HepG2 (cell line): ENCODE results near the gene CLMP. TPM values are rescaled to one million over a fixed set of nuclear protein-coding genes. Genes with fewer than 3 reads are reported as not detected.

Experiments used
- HDAC1 ChIP-seq: sonication (generic); formaldehyde crosslinking; IDR thresholded peaks from 2 replicates; pipeline ENCODE4 v1.5.1; 2020; ENCODE audit warnings: mild to moderate bottlenecking, missing genetic modification reagents
- KLF16 ChIP-seq, 2 experiments: sonication (generic) in 1 of 2; formaldehyde crosslinking in 1 of 2; IDR thresholded peaks; 2 replicates each; pipeline versions ENCODE4 v1.6.1 to v1.8.0; 2016 to 2023; ENCODE audit warnings: missing genetic modification reagents in 2 of 2, missing compliant biosample characterization in 1 of 2
- MEIS1 ChIP-seq: sonication (generic); formaldehyde crosslinking; IDR thresholded peaks from 2 replicates; pipeline ENCODE4 v1.9.0; 2021; ENCODE audit warnings: mild to moderate bottlenecking, missing genetic modification reagents, moderate library complexity, borderline replicate concordance
- POLR2A ChIP-seq, 2 experiments: IDR thresholded peaks; 2 replicates each; pipeline ENCODE4 v1.6.1; 2011; ENCODE audit warnings: low read depth in 2 of 2, low read length in 2 of 2, mild to moderate bottlenecking in 1 of 2, moderate library complexity in 1 of 2; ENCODE audit not compliant: insufficient read depth in 1 of 2
- RBM39 ChIP-seq: fragments of 200-400 bp; formaldehyde crosslinking; IDR thresholded peaks from one replicate; pipeline ENCODE4 v1.6.1; 2018; ENCODE audit warnings: antibody characterized with exemption, mild to moderate bottlenecking, low read depth, low read length; ENCODE audit not compliant: poor library complexity, severe bottlenecking
- SALL1 ChIP-seq: sonication (generic); formaldehyde crosslinking; IDR thresholded peaks from 2 replicates; pipeline ENCODE4 v1.8.0; 2022; ENCODE audit warnings: mild to moderate bottlenecking, missing genetic modification reagents
- ZKSCAN5 ChIP-seq: sonication (generic); formaldehyde crosslinking; IDR thresholded peaks from 2 replicates; pipeline ENCODE4 v1.5.1; 2020; ENCODE audit warnings: mild to moderate bottlenecking, missing genetic modification reagents
- ZNF318 ChIP-seq: sonication (generic); formaldehyde crosslinking; IDR thresholded peaks from 2 replicates; pipeline ENCODE4 v1.4.0; 2020; ENCODE audit warnings: mild to moderate bottlenecking, missing genetic modification reagents
- ZNF639 ChIP-seq: conservative IDR thresholded peaks from 2 replicates; pipeline ENCODE4 v1.6.1; 2018; ENCODE audit warnings: missing genetic modification reagents
- polyA plus RNA-seq, 8 experiments: library from polyadenylated mRNA; depleted of rRNA in 3 of 8; stranded (reverse) in 7 of 8; unstranded in 1 of 8; fragments of >200 nt; fragmentation: Illumina TruSeq in 4 of 8; extraction: Trizol in 4 of 8; gene quantifications; 2 replicates each; pipeline versions ENCODE4 v1.2.1 to v1.2.3, GENCODE V29; 2011 to 2016; ENCODE audit warnings: low read depth in 4 of 8, missing spikeins in 1 of 8, mixed read lengths in 1 of 8; ENCODE audit not compliant: insufficient read depth in 1 of 8
- total RNA-seq, 5 experiments: library from RNA; depleted of rRNA; stranded (reverse); fragments of >200 nt; fragmentation: Illumina TruSeq; extraction: Trizol; gene quantifications; 2 replicates each; pipeline ENCODE4 v1.2.3, GENCODE V29; 2016; ENCODE audit warnings: low read depth in 1 of 5
- TF ChIP-seq, protein P1 (sequence below): sonication (generic); formaldehyde crosslinking; conservative IDR thresholded peaks from 2 replicates; pipeline ENCODE4 v1.8.1; 2023; ENCODE audit warnings: missing genetic modification reagents
- TF ChIP-seq, protein P2 (sequence below): sonication (generic); formaldehyde crosslinking; IDR thresholded peaks from 2 replicates; pipeline ENCODE4 v1.4.0; 2020; ENCODE audit warnings: missing genetic modification reagents, borderline replicate concordance

The CLMP gene
- total and polyA plus RNA-seq, 2 of the 13 experiments (the other 11 are each of a cell fraction or from before 2014, with no cell fraction given) = not detected

- no peak for TF ChIP-seq ZNF318
- TF ChIP-seq KLF16 (CRISPR knock-in tag; IDR thresholded peaks at IDR 0.05) = peak in 1 of 2 experiments; percentile 78; a peak in 1 of 4 replicates
- peak; percentile 95 to 99 for TF ChIP-seq POLR2A (IDR thresholded peaks at IDR 0.05; ENCODE audit: insufficient read depth in 1 of 2, low read depth in 2 of 2, low read length in 2 of 2)
- TF ChIP-seq HDAC1 = peak; percentile 53; the same call in 1 of the 2 replicates
- TF ChIP-seq, protein P1, sequence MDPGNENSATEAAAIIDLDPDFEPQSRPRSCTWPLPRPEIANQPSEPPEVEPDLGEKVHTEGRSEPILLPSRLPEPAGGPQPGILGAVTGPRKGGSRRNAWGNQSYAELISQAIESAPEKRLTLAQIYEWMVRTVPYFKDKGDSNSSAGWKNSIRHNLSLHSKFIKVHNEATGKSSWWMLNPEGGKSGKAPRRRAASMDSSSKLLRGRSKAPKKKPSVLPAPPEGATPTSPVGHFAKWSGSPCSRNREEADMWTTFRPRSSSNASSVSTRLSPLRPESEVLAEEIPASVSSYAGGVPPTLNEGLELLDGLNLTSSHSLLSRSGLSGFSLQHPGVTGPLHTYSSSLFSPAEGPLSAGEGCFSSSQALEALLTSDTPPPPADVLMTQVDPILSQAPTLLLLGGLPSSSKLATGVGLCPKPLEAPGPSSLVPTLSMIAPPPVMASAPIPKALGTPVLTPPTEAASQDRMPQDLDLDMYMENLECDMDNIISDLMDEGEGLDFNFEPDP (CRISPR knock-in tag) = no peak
- 0 out of 2 replicates have a peak, but pooled peaks have one; percentile 11 for TF ChIP-seq SALL1 (CRISPR knock-in tag)
- peak; percentile 67 for TF ChIP-seq RBM39
- TF ChIP-seq, protein P2, sequence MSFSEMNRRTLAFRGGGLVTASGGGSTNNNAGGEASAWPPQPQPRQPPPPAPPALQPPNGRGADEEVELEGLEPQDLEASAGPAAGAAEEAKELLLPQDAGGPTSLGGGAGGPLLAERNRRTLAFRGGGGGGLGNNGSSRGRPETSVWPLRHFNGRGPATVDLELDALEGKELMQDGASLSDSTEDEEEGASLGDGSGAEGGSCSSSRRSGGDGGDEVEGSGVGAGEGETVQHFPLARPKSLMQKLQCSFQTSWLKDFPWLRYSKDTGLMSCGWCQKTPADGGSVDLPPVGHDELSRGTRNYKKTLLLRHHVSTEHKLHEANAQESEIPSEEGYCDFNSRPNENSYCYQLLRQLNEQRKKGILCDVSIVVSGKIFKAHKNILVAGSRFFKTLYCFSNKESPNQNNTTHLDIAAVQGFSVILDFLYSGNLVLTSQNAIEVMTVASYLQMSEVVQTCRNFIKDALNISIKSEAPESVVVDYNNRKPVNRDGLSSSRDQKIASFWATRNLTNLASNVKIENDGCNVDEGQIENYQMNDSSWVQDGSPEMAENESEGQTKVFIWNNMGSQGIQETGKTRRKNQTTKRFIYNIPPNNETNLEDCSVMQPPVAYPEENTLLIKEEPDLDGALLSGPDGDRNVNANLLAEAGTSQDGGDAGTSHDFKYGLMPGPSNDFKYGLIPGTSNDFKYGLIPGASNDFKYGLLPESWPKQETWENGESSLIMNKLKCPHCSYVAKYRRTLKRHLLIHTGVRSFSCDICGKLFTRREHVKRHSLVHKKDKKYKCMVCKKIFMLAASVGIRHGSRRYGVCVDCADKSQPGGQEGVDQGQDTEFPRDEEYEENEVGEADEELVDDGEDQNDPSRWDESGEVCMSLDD = peak; percentile 81; the same call in 1 of the 2 replicates
- TF ChIP-seq ZNF639 (CRISPR knock-in tag) = 0 out of 2 replicates have a peak, but pooled peaks have one; percentile 32
- TF ChIP-seq ZKSCAN5 (CRISPR knock-in tag) = peak; percentile 35; the same call in 1 of the 2 replicates
- TF ChIP-seq MEIS1 = peak; percentile 28; the same call in 1 of the 2 replicates
Measured at GRCh38 chr11:123061403-123062157, 133.5 kb downstream of the CLMP start, which contains the start of gene HSPA8 (continued).
